B cell (primary cell): ENCODE results near the gene KCNJ10.

ENCODE experiments used
- CTCF ChIP-seq: fragments of 200-600 bp; IDR thresholded peaks from one replicate; pipeline ENCODE4 v1.8.0; 2022; ENCODE audit warnings: antibody characterized with exemption, mild to moderate bottlenecking
- EZH2 ChIP-seq: IDR thresholded peaks from 2 replicates; pipeline ENCODE4 v1.6.1; 2012; ENCODE audit warnings: borderline replicate concordance, low read depth, mild to moderate bottlenecking, moderate library complexity, low read length; ENCODE audit not compliant: insufficient read depth, poor library complexity, severe bottlenecking

GRCh38 chr1:160097911-160098851 lies 28.2 kb upstream of the KCNJ10 start, which contains the start of gene IGSF8:
- no peak for TF ChIP-seq CTCF
- no peak for TF ChIP-seq EZH2
